ENCODE measurements around the gene AQP11. TPM values are rescaled to one million over a fixed set of nuclear protein-coding genes. Genes with fewer than 3 reads are reported as not detected.

AQP11 gene, protein sequence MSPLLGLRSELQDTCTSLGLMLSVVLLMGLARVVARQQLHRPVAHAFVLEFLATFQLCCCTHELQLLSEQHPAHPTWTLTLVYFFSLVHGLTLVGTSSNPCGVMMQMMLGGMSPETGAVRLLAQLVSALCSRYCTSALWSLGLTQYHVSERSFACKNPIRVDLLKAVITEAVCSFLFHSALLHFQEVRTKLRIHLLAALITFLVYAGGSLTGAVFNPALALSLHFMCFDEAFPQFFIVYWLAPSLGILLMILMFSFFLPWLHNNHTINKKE
- 0.27 and 0.47 TPM in 2 replicates for total RNA-seq

DNA sequence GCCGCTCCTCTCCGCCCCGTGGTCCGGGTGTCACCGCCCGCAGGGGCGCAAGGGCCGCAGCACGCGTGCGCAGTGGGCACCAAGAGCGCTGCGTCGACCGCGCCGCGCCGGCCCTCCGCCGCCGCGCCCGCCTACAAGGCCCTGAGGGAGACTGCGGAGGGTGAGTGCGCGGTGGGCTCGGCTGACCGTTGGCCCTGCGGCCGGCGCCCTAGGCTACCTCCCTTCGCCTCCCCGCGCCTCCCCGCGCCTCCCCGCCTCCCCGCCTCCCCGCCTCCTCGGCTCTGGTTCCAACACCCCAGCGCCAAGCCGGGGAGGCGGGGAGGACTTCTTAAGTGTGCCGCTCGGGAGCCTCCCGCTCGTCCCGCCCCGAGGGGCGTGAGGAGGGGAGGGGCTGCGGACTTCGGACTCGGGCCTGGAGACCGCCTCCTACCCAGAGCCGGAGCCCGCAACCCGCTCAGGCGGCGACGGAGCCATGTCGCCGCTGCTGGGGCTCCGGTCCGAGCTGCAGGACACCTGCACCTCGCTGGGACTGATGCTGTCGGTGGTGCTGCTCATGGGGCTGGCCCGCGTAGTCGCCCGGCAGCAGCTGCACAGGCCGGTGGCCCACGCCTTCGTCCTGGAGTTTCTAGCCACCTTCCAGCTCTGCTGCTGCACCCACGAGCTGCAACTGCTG, at the start of gene AQP11:
Gene AQP11, plus strand, starts transcription at position 433 of the 673 bp plus-strand sequence. Its CDS starts 40 bp downstream, at position 473.

DNA sequence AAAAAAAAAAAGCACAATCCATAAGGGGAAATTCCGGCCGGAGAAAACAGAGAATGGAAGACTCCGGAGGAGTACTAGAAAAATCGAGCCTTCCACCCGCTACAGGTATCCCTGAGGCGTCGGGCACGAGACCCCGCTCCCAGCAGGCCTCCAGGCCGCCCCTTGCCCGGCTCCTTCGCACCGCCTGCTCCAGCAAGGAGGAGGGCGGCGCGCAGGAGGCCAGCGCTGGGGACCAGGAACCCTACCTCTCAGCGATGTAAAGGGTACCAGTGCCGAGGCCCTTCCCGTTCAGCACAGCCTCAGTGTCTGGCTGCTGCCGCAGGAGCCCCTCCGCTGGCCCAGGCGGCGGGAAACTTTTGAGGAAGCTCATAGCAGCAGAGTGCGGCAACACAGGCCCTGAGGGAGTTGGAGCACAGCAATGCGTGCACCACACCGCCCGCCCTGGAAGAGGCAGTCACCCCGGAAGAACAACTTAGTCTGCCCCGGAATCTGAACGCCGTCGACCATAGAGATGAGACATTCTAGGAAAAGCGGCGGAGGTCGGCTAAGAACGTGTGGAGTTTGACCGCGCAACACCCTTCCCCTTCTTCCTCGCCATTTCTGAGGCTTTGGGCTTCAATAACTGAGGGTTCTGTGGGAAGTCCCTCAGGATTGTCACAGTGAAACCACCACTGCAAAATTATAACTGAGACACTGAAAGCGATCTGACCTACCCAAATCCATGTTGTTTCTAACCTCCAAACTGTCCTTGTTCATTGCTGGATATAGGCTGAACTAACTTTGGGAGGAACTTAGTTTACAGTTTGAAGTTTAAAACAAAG, 47.8 kb downstream of the AQP11 start, which contains the start of gene CLNS1A:
Gene CLNS1A, minus strand, starts transcription at position 450 of the 821 bp plus-strand sequence. Its CDS starts 80 bp downstream, at position 370.

Other genes starting within 250 kb of the AQP11 start
- 3.1 and 6.3 TPM in 2 replicates for gene PAK1, start 115.9 kb upstream of the AQP11 start, total RNA-seq
- gene CLNS1A, start 47.8 kb downstream of the AQP11 start, total RNA-seq, result 133 and 184 TPM in 2 replicates
- 35.7 and 38.1 TPM in 2 replicates for gene RSF1, start 230.8 kb downstream of the AQP11 start, total RNA-seq
- 65.6 and 78.5 TPM in 2 replicates for gene AAMDC, start 231.2 kb downstream of the AQP11 start, total RNA-seq